ENCODE results near the gene STARD13. TPM values are rescaled to one million over a fixed set of nuclear protein-coding genes. Genes with fewer than 3 reads are reported as not detected.

The STARD13 gene
- total RNA-seq, 3 donors from 2014 or later, result 34.5 to 92.4 (median 35.2) TPM

- Histone ChIP-seq H3K4me1 (ENCODE audit: low read depth) (no peaks in the 10 kb centered on the region), H3K9me3 (no peaks in the 10 kb centered on the region), H3K4me3 (no peak overlapping the region), H3K36me3 (ENCODE audit: low read depth) (no peaks in the 10 kb centered on the region)
- no peak for TF ChIP-seq CTCF (IDR thresholded peaks at IDR 0.05)
- DNase-seq, result no peak
- intact Hi-C loops (cut with DNase I, micrococcal nuclease), result no loop called here
- no peak for ATAC-seq
These were observed 96.1 kb downstream of the STARD13 start for GRCh38 chr13:33189470-33189869.

GRCh38 chr13:33188093-33188882, 97.3 kb downstream of the STARD13 start:
- Histone ChIP-seq H3K4me3 (no peak overlapping the region), H3K9me3 (no peaks in the 10 kb centered on the region), H3K4me1 (ENCODE audit: low read depth) (no peaks in the 10 kb centered on the region), H3K36me3 (ENCODE audit: low read depth) (no peaks in the 10 kb centered on the region)
- ATAC-seq (no peak), DNase-seq (no peak)
- TF ChIP-seq CTCF (IDR thresholded peaks at IDR 0.05), result no peak
- intact Hi-C loops (cut with DNase I, micrococcal nuclease), result no loop called here

GRCh38 chr13:33186861-33187291, 98.7 kb downstream of the STARD13 start:
- Histone ChIP-seq H3K9me3 (no peaks in the 10 kb centered on the region), H3K4me1 (ENCODE audit: low read depth) (no peaks in the 10 kb centered on the region), H3K36me3 (ENCODE audit: low read depth) (no peaks in the 10 kb centered on the region), H3K4me3 (no peak overlapping the region)
- intact Hi-C loops (cut with DNase I, micrococcal nuclease), result no loop called here
- DNase-seq (no peak), ATAC-seq (no peak)
- no peak for TF ChIP-seq CTCF (IDR thresholded peaks at IDR 0.05)

DNA sequence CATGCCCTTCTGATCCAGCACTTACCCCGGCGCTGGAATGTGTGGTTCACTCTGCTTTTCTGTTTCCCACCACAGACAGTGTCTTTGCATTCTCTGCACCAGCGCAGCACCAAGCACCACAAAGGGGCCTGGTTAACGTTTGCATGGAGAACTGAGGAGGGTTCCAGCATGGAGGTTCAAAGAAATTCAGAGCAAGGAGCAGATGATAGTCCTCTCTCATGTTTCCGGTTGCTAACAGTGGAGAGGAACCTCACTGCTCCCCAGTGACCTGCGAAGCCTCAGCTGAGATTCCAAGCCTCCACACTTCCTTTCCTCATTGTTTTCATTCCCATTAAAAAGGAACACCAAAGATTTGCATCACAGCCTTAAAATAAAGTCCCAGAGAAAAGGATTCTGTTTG, 99.7 kb downstream of the STARD13 start:
- no peaks in the 10 kb centered on the region for H3K9me3 ChIP-seq
- no peaks in the 10 kb centered on the region for H3K36me3 ChIP-seq (ENCODE audit: low read depth)
- intact Hi-C loops (cut with DNase I, micrococcal nuclease), result no loop called here
- ATAC-seq (no peak), DNase-seq (no peak)
- TF ChIP-seq CTCF (IDR thresholded peaks at IDR 0.05), result no peak
- no peaks in the 10 kb centered on the region for H3K4me1 ChIP-seq (ENCODE audit: low read depth)
- H3K4me3 ChIP-seq, result no peak overlapping the region

- Histone ChIP-seq H3K4me1 (ENCODE audit: low read depth) (no peaks in the 10 kb centered on the region), H3K4me3 (no peak overlapping the region), H3K9me3 (no peaks in the 10 kb centered on the region), H3K36me3 (ENCODE audit: low read depth) (no peaks in the 10 kb centered on the region)
- no peak for TF ChIP-seq CTCF (IDR thresholded peaks at IDR 0.05)
- DNase-seq, result no peak
- intact Hi-C loops (cut with DNase I, micrococcal nuclease), result no loop called here
- no peak for ATAC-seq
These were observed 101.0 kb downstream of the STARD13 start for GRCh38 chr13:33184530-33184929.
